ENCODE results near the gene AFG3L2. TPM values are rescaled to one million over a fixed set of nuclear protein-coding genes. Genes with fewer than 3 reads are reported as not detected.

Gene AFG3L2
- total and polyA plus RNA-seq, 3 donors from 2014 or later, result 47.6 to 63.6 (median 57.4) TPM

DNA sequence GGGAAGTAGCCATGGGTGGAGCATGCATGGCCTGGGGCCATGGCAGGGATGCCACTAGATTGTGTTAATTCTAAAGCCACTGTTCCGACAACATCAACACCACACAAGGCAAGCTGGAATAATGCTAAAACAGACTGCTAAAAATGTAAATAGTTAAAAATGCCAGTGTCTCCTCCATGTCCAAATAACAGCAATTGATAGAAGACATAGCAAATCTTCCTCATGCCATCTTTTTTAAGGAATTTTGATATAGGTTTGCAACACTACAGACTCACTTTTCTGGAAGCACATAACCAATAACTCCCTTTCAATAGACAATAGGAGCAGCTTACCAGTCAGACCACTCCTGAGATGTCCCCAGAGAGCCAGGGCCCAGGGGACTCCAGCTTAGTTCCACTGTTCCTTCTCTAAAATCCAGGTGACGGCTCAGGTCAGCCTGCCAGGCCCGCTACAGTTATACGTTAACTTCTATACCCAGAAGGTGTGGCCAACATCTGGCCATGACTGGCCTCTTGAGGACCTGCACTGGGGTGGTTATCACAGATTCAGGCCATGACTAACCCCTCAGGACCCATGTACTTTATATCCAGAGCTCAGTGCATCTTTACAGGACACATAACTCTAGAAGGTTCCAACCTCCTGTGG lies 48.7 kb downstream of the AFG3L2 start:
- peak; percentile 10 for DNase-seq
- no peaks in the 10 kb centered on the region for H3K4me1 ChIP-seq
- no peaks in the 10 kb centered on the region for H3K36me3 ChIP-seq (ENCODE audit: low read depth, missing control alignments)
- TF ChIP-seq, protein P1, sequence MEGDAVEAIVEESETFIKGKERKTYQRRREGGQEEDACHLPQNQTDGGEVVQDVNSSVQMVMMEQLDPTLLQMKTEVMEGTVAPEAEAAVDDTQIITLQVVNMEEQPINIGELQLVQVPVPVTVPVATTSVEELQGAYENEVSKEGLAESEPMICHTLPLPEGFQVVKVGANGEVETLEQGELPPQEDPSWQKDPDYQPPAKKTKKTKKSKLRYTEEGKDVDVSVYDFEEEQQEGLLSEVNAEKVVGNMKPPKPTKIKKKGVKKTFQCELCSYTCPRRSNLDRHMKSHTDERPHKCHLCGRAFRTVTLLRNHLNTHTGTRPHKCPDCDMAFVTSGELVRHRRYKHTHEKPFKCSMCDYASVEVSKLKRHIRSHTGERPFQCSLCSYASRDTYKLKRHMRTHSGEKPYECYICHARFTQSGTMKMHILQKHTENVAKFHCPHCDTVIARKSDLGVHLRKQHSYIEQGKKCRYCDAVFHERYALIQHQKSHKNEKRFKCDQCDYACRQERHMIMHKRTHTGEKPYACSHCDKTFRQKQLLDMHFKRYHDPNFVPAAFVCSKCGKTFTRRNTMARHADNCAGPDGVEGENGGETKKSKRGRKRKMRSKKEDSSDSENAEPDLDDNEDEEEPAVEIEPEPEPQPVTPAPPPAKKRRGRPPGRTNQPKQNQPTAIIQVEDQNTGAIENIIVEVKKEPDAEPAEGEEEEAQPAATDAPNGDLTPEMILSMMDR (IDR thresholded peaks at IDR 0.05), result no peak
- no peak for TF ChIP-seq POLR2A (IDR thresholded peaks at IDR 0.05)
- WGBS, 2 donors, result 92 to 96% methylated on average over 4 of the region's 4 CpGs
- H3K4me3 ChIP-seq, result no peak overlapping the region
- no peaks in the 10 kb centered on the region for H3K27me3 ChIP-seq
- no peaks in the 10 kb centered on the region for H3K9me3 ChIP-seq
- H3K27ac ChIP-seq, result no peak overlapping the region
- intact Hi-C loops (cut with DNase I; ENCODE audit: low total_unique reads), result no loop called here

DNA sequence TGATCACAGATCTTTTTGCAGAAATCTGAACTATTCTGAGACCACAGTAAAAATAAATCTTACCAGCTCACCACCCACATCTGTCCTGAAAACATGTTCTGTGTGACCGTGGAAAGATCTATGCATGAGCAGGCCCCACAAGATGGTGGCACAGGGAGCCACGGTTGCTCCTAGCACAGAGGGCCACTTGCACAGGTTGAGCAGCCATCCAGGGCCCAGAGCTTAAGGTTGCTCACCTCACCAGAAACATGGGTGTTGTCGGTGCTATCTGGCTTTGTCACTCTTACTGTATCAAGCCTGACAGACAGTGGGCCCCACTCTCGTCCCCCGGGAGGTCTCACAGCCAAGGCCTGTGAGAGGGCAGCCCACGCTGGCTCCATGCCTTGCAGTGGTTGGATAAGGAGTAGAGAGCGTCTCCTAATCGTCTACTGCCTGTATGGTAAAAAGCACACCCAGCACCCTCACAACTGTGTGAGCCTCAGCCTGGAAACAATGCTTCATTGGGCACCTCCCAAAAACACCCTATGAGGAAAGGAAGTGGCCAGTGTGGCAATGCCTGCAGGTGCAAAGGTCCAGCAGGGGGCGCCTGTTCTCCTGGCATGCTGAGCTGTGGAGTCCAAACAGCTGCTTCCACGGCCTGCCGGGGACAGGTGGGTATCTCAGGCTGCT lies 49.4 kb downstream of the AFG3L2 start:
- intact Hi-C loops (cut with DNase I; ENCODE audit: low total_unique reads), result no loop called here
- H3K9me3 ChIP-seq, result no peaks in the 10 kb centered on the region
- no peaks in the 10 kb centered on the region for H3K36me3 ChIP-seq (ENCODE audit: low read depth, missing control alignments)
- H3K4me1 ChIP-seq, result no peaks in the 10 kb centered on the region
- peak; percentile 89 for DNase-seq
- H3K27ac ChIP-seq, result no peak overlapping the region
- TF ChIP-seq POLR2A (IDR thresholded peaks at IDR 0.05), result no peak
- TF ChIP-seq, protein P1 (IDR thresholded peaks at IDR 0.05), result peak; percentile 34 to 75 (median 59)
- H3K4me3 ChIP-seq, result no peak overlapping the region
- 54 to 62% methylated on average over 6 to 11 of the region's 11 CpGs for WGBS, 2 donors
- no peaks in the 10 kb centered on the region for H3K27me3 ChIP-seq

DNA sequence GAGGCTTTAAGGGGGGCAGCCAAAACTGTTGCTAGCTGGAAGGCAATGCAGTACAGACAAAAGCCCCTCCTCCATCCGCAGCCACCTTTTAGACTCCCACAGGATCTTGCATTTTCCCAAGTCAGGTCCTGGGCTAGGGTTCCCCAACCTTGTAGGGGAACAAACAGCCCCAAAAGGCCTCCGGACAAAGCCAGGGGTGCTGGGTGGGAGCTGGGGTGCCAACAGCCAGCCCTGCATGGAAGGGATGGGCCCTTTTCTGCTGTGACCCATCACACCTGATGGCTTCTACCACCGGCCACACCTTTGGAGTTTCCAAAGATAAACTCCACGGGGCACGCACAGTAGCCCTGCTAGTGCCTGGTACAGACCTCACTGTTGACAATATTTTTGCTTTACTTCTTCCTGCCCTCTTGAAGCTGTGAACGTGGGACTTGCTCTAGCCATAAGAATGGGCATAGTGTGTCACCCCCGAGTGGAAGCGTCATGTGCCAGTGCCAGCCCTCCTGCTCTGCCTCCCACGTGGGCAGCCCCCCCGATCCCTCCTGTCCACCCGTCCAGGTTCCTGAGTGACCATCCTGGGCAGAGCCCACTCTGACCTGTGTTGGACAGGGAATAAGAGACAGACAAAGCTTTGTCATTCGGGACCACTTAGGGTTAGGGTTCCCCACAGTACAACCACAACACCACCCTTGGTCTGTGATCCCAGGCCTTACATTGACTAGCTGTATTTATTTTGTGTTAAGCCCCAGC lies 50.1 kb downstream of the AFG3L2 start:
- Histone ChIP-seq H3K36me3 (ENCODE audit: low read depth, missing control alignments) (no peaks in the 10 kb centered on the region), H3K4me3 (no peak overlapping the region), H3K27me3 (no peaks in the 10 kb centered on the region), H3K9me3 (no peaks in the 10 kb centered on the region), H3K4me1 (no peaks in the 10 kb centered on the region), H3K27ac (no peak overlapping the region)
- intact Hi-C loops (cut with DNase I; ENCODE audit: low total_unique reads), result no loop called here
- WGBS, 2 donors, result 88 to 89% methylated on average over 11 to 12 of the region's 12 CpGs
- DNase-seq, result peak; percentile 9
- TF ChIP-seq, protein P1 (IDR thresholded peaks at IDR 0.05), result no peak
- TF ChIP-seq POLR2A (IDR thresholded peaks at IDR 0.05), result no peak

DNA sequence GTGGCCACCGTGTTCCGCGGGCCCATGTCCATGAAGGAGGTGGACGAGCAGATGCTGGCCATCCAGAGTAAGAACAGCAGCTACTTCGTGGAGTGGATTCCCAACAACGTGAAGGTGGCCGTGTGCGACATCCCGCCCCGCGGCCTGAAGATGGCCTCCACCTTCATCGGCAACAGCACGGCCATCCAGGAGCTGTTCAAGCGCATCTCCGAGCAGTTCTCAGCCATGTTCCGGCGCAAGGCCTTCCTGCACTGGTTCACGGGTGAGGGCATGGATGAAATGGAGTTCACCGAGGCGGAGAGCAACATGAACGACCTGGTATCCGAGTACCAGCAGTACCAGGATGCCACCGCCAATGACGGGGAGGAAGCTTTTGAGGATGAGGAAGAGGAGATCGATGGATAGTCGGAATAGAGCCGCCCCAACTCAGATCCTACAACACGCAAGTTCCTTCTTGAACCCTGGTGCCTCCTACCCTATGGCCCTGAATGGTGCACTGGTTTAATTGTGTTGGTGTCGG lies 51.2 kb downstream of the AFG3L2 start:
- intact Hi-C loops (cut with DNase I; ENCODE audit: low total_unique reads), result no loop called here
- H3K27ac ChIP-seq, result no peak overlapping the region
- H3K4me1 ChIP-seq, result no peaks in the 10 kb centered on the region
- no peaks in the 10 kb centered on the region for H3K9me3 ChIP-seq
- peak; percentile 12 for DNase-seq
- H3K36me3 ChIP-seq (ENCODE audit: low read depth, missing control alignments), result no peaks in the 10 kb centered on the region
- peak overlapping the region; percentile 14 to 15 for H3K4me3 ChIP-seq
- 82 to 87% methylated on average over 25 to 29 of the region's 29 CpGs for WGBS, 2 donors
- TF ChIP-seq POLR2A (IDR thresholded peaks at IDR 0.05), result no peak
- TF ChIP-seq, protein P1 (IDR thresholded peaks at IDR 0.05), result no peak
- H3K27me3 ChIP-seq, result no peaks in the 10 kb centered on the region
